K562 (cell line): ENCODE measurements around the gene SLC2A8. TPM values are rescaled to one million over a fixed set of nuclear protein-coding genes. Genes with fewer than 3 reads are reported as not detected.

Source experiments
- ATAC-seq: fragments of 200-7000 bp; cut with Tn5 transposase; 3 replicates; pipeline ENCODE4 v1.9.1; 2020; ENCODE audit warnings: moderate library complexity
- BruUV-seq: library from RNA; stranded (reverse); fragments of 400-500 nt; replicated peaks from 2 replicates; lab custom pipeline; 2021; lab: Mats Ljungman, UMichigan
- CTCF ChIA-PET: fragments of 300-600 bp; formaldehyde crosslinking; extraction: SDS; loops from one replicate; lab custom pipeline; 2021; ENCODE audit warnings: low intra/inter-chr PET ratio; lab: Yijun Ruan, JAX
- POLR2A ChIA-PET: fragments of 300-600, 350-650 bp; sonication (Branson Sonifier 250); formaldehyde crosslinking; extraction: SDS; loops from one replicate; lab custom pipeline; 2021; ENCODE audit warnings: antibody characterized with exemption, inconsistent platforms; lab: Yijun Ruan, JAX
- DNase-seq, 4 experiments: peaks; one replicate each; pipeline versions ENCODE4 v3.0.0 to v3.0.0-alpha.2; 2011 to 2018; ENCODE audit warnings: low spot score in 3 of 4, mixed read lengths in 3 of 4; ENCODE audit errors: extremely low read depth in 1 of 4
- FAIRE-seq: peaks from 2 replicates; lab custom pipeline; 2011; peaks lifted over from hg19 to GRCh38; lab: Jason Lieb, UNC
- H2AFZ ChIP-seq: 2 replicates; pipeline ENCODE4 v1.6.0; 2011; ENCODE audit warnings: low read depth, low read length, control low read depth, inconsistent platforms
- H3K27ac ChIP-seq: fragments of 200-600 bp; 3 replicates; pipeline ENCODE4 v1.8.0; 2011; ENCODE audit warnings: low read depth, mild to moderate bottlenecking, control low read depth, inconsistent platforms, low read length, moderate library complexity, mixed read lengths; ENCODE audit errors: extremely low read depth
- H3K27me3 ChIP-seq, 2 experiments: fragments of 300-600 bp in 1 of 2; 2 replicates in 1 of 2; 3 replicates in 1 of 2; pipeline versions ENCODE4 v1.6.0 to v1.8.0; 2011; ENCODE audit warnings: inconsistent platforms in 2 of 2, low read length in 2 of 2, mild to moderate bottlenecking in 1 of 2, mixed read lengths in 1 of 2, moderate library complexity in 1 of 2; ENCODE audit not compliant: control insufficient read depth in 2 of 2, insufficient read depth in 2 of 2
- H3K36me3 ChIP-seq: fragments of 300-600 bp; 3 replicates; pipeline ENCODE4 v1.8.0; 2011; ENCODE audit warnings: mild to moderate bottlenecking, low read length, inconsistent platforms; ENCODE audit not compliant: control insufficient read depth, insufficient read depth
- H3K4me1 ChIP-seq, 2 experiments: fragments of 200-600 bp in 1 of 2; replicated peaks in 1 of 2; 2 replicates in 1 of 2; 3 replicates in 1 of 2; pipeline versions ENCODE4 v1.5.1 to v1.8.0; 2011; ENCODE audit warnings: inconsistent platforms in 2 of 2, low read length in 2 of 2, mild to moderate bottlenecking in 1 of 2, mixed read lengths in 1 of 2, moderate library complexity in 1 of 2; ENCODE audit not compliant: control insufficient read depth in 2 of 2, insufficient read depth in 2 of 2
- H3K4me2 ChIP-seq: 2 replicates; pipeline ENCODE4 v1.6.1; 2011; ENCODE audit warnings: low read length, control low read depth, inconsistent platforms, mixed read lengths; ENCODE audit not compliant: insufficient read depth
- H3K4me3 ChIP-seq: fragments of 200-600 bp; sonication (generic), shearing (Covaris generic); 2 replicates; pipeline ENCODE4 v1.5.1; 2016; ENCODE audit warnings: control low read depth, inconsistent platforms
- H3K79me2 ChIP-seq: fragments of 200-600 bp; 3 replicates; pipeline ENCODE4 v1.8.0; 2011; ENCODE audit warnings: low read length, inconsistent platforms; ENCODE audit not compliant: control insufficient read depth, insufficient read depth
- H3K9ac ChIP-seq, 2 experiments: 2 replicates each; pipeline versions ENCODE4 v1.6.0 to v1.6.1; 2011; ENCODE audit warnings: low read depth in 2 of 2, low read length in 2 of 2, control low read depth in 1 of 2, inconsistent platforms in 1 of 2, mild to moderate bottlenecking in 1 of 2, mixed read lengths in 1 of 2; ENCODE audit not compliant: insufficient read depth in 1 of 2
- H3K9me1 ChIP-seq: one replicate; pipeline ENCODE4 v1.6.0; 2011; ENCODE audit warnings: inconsistent platforms, mild to moderate bottlenecking, low read length, moderate library complexity; ENCODE audit not compliant: control insufficient read depth, insufficient read depth
- H3K9me3 ChIP-seq: replicated peaks from 2 replicates; pipeline ENCODE4 v1.5.1; 2011; ENCODE audit warnings: low read depth, low read length, inconsistent platforms; ENCODE audit not compliant: control insufficient read depth, insufficient read depth
- H4K20me1 ChIP-seq: replicated peaks from 2 replicates; pipeline ENCODE4 v1.6.1; 2011; ENCODE audit warnings: low read length, inconsistent platforms, mixed read lengths; ENCODE audit not compliant: control insufficient read depth, insufficient read depth
- C11orf30 ChIP-seq: fragments of 450-650 bp; IDR thresholded peaks from 2 replicates; pipeline ENCODE4 v1.6.1; 2016; ENCODE audit warnings: low read depth, mild to moderate bottlenecking
- MAFF ChIP-seq: IDR thresholded peaks from 2 replicates; pipeline ENCODE4 v1.6.1; 2012; ENCODE audit warnings: low read length, improper control_type of control experiment
- MAFG ChIP-seq: fragments of 450-650 bp; conservative IDR thresholded peaks from 2 replicates; pipeline ENCODE4 v1.6.1; 2016; ENCODE audit warnings: missing genetic modification characterization, missing compliant biosample characterization
- MAFK ChIP-seq: IDR thresholded peaks from 2 replicates; pipeline ENCODE4 v1.6.1; 2011; ENCODE audit warnings: low read length, improper control_type of control experiment
- ZNF316 ChIP-seq: fragments of 450-650 bp; IDR thresholded peaks from 2 replicates; pipeline ENCODE4 v1.6.1; 2016
- WGBS: fragments of 100-300 bp; shearing (Covaris generic); methylation state at CpG from one replicate; pipeline ENCODE4 v1.1.6; 2016; ENCODE audit warnings: low coverage, mixed read lengths; ENCODE audit not compliant: insufficient coverage; ENCODE audit errors: missing lambda C conversion rate; 5-methylcytosine and 5-hydroxymethylcytosine counted together
- in situ Hi-C: fragments of 300-500 bp; cut with MboI; formaldehyde crosslinking; loops from 4 replicates; pipeline ENCODE4 v1.15.0; 2018; ENCODE audit warnings: inconsistent platforms, mixed read lengths
- intact Hi-C: fragments of 100-400 bp; cut with micrococcal nuclease; formaldehyde crosslinking; loops from 2 replicates; pipeline ENCODE4 v1.14.2; 2022
- polyA plus RNA-seq, 8 experiments: library from polyadenylated mRNA; depleted of rRNA in 4 of 8; stranded (reverse) in 5 of 8; unstranded in 3 of 8; fragments of >200 nt; fragmentation: Nextera tagmentation in 2 of 8; fragmentation: Illumina TruSeq in 1 of 8; extraction: Ambion mirVana in 2 of 8; extraction: Trizol in 1 of 8; gene quantifications; 2 replicates each; pipeline versions ENCODE4 v1.2.1 to v1.2.3, GENCODE V29; 2011 to 2014; ENCODE audit warnings: inconsistent platforms in 1 of 8, missing spikeins in 1 of 8
- total RNA-seq, 7 experiments: library from RNA; depleted of rRNA in 6 of 7; stranded (reverse); fragments of >200 nt in 6 of 7; fragmentation: Illumina TruSeq in 2 of 7; extraction: Trizol in 2 of 7; gene quantifications; 2 replicates each; pipeline versions ENCODE4 v1.2.1 to v1.2.3, GENCODE V29; 2011 to 2021; ENCODE audit warnings: low replicate concordance in 1 of 7
- TF ChIP-seq, protein P1 (sequence below): fragments of 250-450 bp; sonication (Bioruptor Pico); IDR thresholded peaks from 2 replicates; pipeline ENCODE4 v1.4.0; 2020; ENCODE audit warnings: mild to moderate bottlenecking
- TF ChIP-seq, protein P2 (sequence below): fragments of 450-650 bp; IDR thresholded peaks from 2 replicates; pipeline ENCODE4 v1.7.1; 2018; ENCODE audit warnings: mild to moderate bottlenecking, low read depth; ENCODE audit not compliant: partially characterized antibody
- TF ChIP-seq, protein P3 (sequence below), 2 experiments: IDR thresholded peaks; 2 replicates each; pipeline ENCODE4 v1.6.1; 2012; ENCODE audit warnings: improper control_type of control experiment in 2 of 2, low read depth in 2 of 2, low read length in 2 of 2, borderline replicate concordance in 1 of 2

Gene SLC2A8
- total and polyA plus RNA-seq, 9 of the 15 experiments (the other 6 are each of a cell fraction or from before 2014, with no cell fraction given): 0.13 to 12.9 (median 5.2) TPM

DNA sequence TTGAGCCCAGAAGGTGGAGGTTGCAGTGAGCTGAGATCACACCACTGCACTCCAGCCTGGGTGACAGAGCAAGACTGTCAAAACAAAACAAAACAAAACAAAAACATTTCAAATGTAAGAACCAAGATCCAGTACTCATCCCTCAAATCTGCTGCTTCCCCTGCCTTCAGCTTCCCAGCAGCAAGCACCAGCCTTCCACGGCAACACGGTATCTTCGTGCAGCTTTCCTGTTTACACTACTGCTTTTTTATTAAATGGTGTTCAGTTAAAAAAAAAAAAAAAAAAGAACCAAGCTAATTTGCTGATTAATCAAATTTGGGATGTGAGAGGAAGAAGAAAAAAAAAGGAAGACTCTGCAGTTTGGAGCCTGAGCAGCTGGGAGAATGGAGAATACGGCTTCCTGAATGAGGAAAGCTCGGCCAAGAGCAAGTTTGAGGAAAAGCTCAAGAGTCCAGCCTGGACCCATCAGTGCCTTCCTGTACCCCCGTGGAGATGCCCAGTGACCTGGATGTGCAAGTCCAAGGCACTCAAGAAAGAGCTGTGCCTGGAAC is 28.0 kb upstream of the SLC2A8 start:
- no peak for FAIRE-seq
- intact Hi-C loops: no loop called here

More for the DNA sequence above, 28.0 kb upstream of the SLC2A8 start:
- Histone ChIP-seq H3K4me2 (no peak overlapping the region), H3K4me3 (no peak overlapping the region), H3K9me1 (no peaks in the 10 kb centered on the region), H3K27me3 (peaks cover 26 to 48% of the 10 kb centered on the region in 2 experiments), H3K9ac (no peak overlapping the region), H3K9me3 (no peaks in the 10 kb centered on the region), H3K4me1 (no peaks in the 10 kb centered on the region; a peak in 1 of 5 replicates), H3K27ac (no peak overlapping the region), H3K79me2 (no peaks in the 10 kb centered on the region), H4K20me1 (peaks cover 6% of the 10 kb centered on the region), H2AFZ (no peak overlapping the region), H3K36me3 (no peaks in the 10 kb centered on the region)
- ChIA-PET CTCF (no interaction called here), POLR2A (interaction anchor here (0.7 to 0.9 kb wide), 2 partner anchors 25 to 106 kb away, joined by 3 read pairs; no protein-coding TSS in a partner anchor)
- WGBS: 19% methylated on average over 6 of the region's 6 CpGs
- in situ Hi-C loops: no loop called here
- ATAC-seq (no peak), DNase-seq (no peak)
- TF ChIP-seq MAFG (tag): peak; percentile 92
- peak; percentile 85 for TF ChIP-seq C11orf30
- TF ChIP-seq, protein P1, sequence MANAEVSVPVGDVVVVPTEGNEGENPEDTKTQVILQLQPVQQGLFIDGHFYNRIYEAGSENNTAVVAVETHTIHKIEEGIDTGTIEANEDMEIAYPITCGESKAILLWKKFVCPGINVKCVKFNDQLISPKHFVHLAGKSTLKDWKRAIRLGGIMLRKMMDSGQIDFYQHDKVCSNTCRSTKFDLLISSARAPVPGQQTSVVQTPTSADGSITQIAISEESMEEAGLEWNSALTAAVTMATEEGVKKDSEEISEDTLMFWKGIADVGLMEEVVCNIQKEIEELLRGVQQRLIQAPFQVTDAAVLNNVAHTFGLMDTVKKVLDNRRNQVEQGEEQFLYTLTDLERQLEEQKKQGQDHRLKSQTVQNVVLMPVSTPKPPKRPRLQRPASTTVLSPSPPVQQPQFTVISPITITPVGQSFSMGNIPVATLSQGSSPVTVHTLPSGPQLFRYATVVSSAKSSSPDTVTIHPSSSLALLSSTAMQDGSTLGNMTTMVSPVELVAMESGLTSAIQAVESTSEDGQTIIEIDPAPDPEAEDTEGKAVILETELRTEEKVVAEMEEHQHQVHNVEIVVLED (CRISPR knock-in tag): no peak
- TF ChIP-seq, protein P2, sequence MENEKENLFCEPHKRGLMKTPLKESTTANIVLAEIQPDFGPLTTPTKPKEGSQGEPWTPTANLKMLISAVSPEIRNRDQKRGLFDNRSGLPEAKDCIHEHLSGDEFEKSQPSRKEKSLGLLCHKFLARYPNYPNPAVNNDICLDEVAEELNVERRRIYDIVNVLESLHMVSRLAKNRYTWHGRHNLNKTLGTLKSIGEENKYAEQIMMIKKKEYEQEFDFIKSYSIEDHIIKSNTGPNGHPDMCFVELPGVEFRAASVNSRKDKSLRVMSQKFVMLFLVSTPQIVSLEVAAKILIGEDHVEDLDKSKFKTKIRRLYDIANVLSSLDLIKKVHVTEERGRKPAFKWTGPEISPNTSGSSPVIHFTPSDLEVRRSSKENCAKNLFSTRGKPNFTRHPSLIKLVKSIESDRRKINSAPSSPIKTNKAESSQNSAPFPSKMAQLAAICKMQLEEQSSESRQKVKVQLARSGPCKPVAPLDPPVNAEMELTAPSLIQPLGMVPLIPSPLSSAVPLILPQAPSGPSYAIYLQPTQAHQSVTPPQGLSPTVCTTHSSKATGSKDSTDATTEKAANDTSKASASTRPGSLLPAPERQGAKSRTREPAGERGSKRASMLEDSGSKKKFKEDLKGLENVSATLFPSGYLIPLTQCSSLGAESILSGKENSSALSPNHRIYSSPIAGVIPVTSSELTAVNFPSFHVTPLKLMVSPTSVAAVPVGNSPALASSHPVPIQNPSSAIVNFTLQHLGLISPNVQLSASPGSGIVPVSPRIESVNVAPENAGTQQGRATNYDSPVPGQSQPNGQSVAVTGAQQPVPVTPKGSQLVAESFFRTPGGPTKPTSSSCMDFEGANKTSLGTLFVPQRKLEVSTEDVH: no peak
- peak; percentile 90 for TF ChIP-seq MAFF
- TF ChIP-seq, protein P3, sequence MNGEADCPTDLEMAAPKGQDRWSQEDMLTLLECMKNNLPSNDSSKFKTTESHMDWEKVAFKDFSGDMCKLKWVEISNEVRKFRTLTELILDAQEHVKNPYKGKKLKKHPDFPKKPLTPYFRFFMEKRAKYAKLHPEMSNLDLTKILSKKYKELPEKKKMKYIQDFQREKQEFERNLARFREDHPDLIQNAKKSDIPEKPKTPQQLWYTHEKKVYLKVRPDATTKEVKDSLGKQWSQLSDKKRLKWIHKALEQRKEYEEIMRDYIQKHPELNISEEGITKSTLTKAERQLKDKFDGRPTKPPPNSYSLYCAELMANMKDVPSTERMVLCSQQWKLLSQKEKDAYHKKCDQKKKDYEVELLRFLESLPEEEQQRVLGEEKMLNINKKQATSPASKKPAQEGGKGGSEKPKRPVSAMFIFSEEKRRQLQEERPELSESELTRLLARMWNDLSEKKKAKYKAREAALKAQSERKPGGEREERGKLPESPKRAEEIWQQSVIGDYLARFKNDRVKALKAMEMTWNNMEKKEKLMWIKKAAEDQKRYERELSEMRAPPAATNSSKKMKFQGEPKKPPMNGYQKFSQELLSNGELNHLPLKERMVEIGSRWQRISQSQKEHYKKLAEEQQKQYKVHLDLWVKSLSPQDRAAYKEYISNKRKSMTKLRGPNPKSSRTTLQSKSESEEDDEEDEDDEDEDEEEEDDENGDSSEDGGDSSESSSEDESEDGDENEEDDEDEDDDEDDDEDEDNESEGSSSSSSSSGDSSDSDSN (IDR thresholded peaks at IDR 0.05; ENCODE audit: borderline replicate concordance in 1 of 2, low read depth in 2 of 2, low read length in 2 of 2): no peak
- peak; percentile 84 for TF ChIP-seq MAFK
- peak; percentile 94 for TF ChIP-seq ZNF316
- no TSS peak for BruUV-seq
